Fibroblast of the aortic adventitia (primary cell): ENCODE results near the gene PTGR2. TPM values are rescaled to one million over a fixed set of nuclear protein-coding genes. Genes with fewer than 3 reads are reported as not detected.
"Not testable (repeated sequence)": the region's sequence is repeated elsewhere in the genome, so short reads cannot be mapped to it uniquely, and the experiment has no call there.

Experiments
- DNase-seq: peaks from one replicate; pipeline ENCODE4 v3.0.0-alpha.2; 2010; ENCODE audit warnings: low read depth
- H3K4me3 ChIP-seq: 2 replicates; pipeline ENCODE4 v1.5.1; 2011; ENCODE audit warnings: low read depth, mild to moderate bottlenecking, control low read depth, low read length, moderate library complexity
- CTCF ChIP-seq: IDR thresholded peaks from 2 replicates; pipeline ENCODE4 v1.5.1; 2011; ENCODE audit warnings: mild to moderate bottlenecking, low read length, control low read depth, inconsistent platforms; ENCODE audit not compliant: insufficient read depth
- total RNA-seq: library from RNA; depleted of rRNA; stranded (reverse); fragments of >200 nt; gene quantifications from 2 replicates; pipeline ENCODE4 v1.2.3, GENCODE V29; 2012; ENCODE audit warnings: low replicate concordance

The PTGR2 gene
- total RNA-seq, 1 donor: 9.3 TPM

DNA sequence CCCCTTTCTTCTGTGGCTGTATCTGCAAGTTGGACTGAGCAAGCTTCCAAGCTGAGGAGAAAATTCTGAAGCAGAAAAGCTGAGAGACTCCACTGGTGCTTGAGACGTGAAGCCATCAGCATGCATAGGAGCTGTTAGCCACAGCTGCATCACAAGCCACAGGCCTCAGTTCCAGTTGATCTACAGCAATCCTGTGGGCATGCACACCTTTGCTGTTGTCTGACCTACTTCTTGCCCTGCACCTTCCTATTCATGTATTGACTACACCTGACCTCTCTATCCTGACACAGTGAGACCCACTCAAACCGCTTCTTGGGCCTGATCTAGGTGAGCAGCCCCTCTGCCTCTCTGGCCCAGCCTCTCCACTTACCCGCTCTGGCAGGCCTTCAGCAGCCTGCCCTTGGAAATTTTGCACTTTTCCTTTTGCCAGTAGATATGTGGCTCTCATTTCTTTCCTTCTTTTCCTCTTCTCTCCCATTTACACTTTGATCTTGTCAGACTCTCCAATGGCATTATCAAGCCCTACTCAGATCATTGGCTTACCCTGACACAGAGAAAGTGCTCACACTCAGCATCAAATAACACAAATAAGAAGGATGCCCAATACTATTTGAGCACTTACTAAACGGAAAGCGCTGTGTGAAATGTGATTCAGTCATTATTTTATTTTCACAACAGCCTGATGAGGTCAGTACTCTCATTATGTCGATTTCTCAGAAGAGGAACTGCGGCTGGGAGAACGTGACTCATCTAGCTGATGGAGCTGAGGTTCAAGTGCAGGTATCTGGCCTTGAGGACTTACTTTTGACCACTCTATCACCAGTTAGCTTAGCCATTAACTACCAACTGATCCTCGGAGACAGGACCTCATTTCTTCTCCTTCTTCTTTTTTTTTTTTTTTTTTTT lies 21.9 kb upstream of the PTGR2 start:
- no peak overlapping the region for H3K4me3 ChIP-seq
- TF ChIP-seq CTCF: no peak
- peak; percentile 84 for DNase-seq

GRCh38 chr14:73833034-73833433 lies 18.6 kb upstream of the PTGR2 start:
- H3K4me3 ChIP-seq: no peak overlapping the region
- no peak for TF ChIP-seq CTCF
- DNase-seq: peak; percentile 93

DNA sequence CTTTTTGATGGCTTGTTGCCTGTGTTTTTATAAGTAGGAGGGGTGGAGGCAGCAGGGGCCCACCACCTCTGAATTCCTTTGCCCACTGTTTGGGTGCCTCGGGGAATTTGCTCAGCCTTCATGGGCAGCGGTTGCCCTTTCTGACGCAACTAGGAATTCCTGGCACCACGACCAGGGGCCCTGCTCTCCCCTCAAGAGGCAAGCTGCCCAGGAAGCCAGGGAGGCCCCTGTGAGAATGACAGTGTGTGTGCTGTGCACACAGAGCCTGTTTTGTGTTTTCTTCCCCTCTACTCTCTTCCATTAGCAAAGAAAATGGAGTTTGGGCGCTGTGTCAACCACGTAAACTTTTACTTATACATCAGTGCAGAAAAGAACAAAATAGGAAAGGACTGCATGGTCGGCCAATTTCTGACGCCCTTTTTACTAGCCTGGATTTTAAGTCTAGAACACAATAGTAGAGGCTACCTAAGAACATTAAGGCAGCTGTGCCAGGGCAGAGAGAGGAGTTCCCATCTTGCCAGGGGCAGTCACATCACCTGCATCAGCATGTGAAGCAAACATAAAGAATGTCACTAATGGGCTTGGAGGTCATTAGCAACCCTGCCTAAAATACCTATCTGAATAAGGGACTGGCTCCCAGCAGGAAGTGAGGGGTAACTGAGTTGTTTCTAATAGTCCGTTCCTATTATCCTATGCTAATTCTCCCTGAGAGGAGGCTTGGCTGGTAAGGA lies 17.9 kb upstream of the PTGR2 start:
- peak; percentile 89 for DNase-seq
- no peak overlapping the region for H3K4me3 ChIP-seq

GRCh38 chr14:73834261-73834625 lies 17.4 kb upstream of the PTGR2 start:
- DNase-seq: no peak
- no peak overlapping the region for H3K4me3 ChIP-seq
- TF ChIP-seq CTCF: no peak

More for the DNA sequence above, 17.9 kb upstream of the PTGR2 start:
- no peak for TF ChIP-seq CTCF

DNA sequence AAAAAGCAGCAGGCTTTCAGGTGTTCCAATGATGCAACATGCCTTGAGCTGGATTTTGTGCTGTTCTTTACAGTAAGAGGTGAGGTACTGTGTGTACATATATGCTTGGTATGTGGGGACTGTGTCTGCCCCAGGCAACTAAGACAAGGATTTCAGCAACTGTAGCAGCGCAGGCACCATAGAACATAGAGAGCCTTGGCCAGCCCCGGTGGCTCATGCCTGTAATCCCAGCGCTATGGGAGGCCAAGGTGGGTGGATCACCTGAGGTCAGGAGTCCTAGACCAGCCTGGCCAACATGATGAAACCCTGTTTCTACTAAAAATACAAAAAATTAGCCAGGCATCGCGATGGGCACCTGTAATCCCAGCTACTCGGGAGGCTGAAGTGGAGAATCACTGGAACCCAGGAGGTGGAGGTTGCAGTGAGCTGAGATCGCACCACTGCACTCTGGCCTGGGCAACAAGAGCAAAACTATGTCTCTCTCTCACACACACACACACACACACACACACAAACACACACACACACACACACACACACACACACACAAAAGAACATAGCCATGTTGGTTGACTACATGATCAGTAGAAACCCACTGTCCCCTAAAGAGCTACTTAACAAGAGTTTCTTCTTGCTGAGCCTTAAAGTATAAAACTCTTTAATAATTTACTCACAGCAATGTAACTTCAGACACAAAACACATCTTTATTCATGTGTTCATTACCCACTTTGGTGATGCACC lies 13.2 kb upstream of the PTGR2 start:
- DNase-seq, H3K4me3 ChIP-seq: not testable (repeated sequence)

- no peak overlapping the region for H3K4me3 ChIP-seq
- no peak for DNase-seq
- no peak for TF ChIP-seq CTCF
These were observed 9.4 kb upstream of the PTGR2 start for GRCh38 chr14:73842201-73842600.

DNA sequence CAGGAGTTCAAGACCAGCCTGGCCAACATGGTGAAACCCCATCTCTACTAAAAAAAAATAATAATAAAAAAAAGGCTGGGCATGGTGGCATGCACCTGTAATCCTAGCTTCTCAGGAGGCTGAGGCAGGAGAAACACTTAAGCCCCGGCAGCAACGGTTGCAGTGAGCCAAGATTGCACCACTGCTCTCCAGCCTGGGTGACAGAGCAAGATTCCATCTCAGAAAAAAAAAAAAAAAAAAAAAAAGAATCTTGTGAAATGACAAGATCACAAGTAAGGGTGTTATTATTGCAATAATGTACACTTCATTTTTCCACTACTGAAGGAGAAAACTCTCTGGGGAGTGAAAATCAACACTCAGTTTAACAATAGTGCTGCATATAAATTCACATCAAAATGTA lies 8.8 kb upstream of the PTGR2 start:
- H3K4me3 ChIP-seq: no peak overlapping the region
- TF ChIP-seq CTCF: no peak
- DNase-seq: no peak
